ENCODE measurements around the gene GNA12.

DNA sequence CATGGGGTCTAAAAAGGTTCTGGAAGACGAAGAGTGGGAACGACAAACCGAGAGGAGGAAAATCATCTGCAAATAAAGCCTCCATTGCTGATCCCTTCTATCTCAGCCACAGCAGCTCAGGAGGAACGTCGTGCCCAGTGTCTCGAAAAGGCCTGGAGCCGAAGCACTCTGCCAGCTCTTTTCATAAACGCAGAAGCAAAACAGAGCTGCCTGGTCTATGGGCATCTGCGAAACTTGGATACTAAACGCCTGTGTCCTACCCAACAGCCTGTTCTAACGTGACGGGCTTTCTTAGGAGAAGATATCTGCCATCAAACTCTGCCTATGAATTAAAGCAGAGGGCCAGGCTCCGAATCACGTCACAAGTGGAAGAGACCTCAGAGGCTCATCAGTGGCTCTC lies 68.7 kb downstream of the GNA12 start:
- TF ChIP-seq, protein P1, sequence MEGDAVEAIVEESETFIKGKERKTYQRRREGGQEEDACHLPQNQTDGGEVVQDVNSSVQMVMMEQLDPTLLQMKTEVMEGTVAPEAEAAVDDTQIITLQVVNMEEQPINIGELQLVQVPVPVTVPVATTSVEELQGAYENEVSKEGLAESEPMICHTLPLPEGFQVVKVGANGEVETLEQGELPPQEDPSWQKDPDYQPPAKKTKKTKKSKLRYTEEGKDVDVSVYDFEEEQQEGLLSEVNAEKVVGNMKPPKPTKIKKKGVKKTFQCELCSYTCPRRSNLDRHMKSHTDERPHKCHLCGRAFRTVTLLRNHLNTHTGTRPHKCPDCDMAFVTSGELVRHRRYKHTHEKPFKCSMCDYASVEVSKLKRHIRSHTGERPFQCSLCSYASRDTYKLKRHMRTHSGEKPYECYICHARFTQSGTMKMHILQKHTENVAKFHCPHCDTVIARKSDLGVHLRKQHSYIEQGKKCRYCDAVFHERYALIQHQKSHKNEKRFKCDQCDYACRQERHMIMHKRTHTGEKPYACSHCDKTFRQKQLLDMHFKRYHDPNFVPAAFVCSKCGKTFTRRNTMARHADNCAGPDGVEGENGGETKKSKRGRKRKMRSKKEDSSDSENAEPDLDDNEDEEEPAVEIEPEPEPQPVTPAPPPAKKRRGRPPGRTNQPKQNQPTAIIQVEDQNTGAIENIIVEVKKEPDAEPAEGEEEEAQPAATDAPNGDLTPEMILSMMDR (IDR thresholded peaks at IDR 0.05), result no peak
- TF ChIP-seq POLR2A (IDR thresholded peaks at IDR 0.05), result no peak

Data from lower leg skin (tissue), 3 donors.